NCI-H1092 treated with DMSO at 0.1 percent for 48 hours (cell line): ENCODE results near the gene AK4.

Experiments used
- DNase-seq: peaks from one replicate; lab custom pipeline; 2025; lab: John Stamatoyannopoulos, UW

AK4 gene

DNA sequence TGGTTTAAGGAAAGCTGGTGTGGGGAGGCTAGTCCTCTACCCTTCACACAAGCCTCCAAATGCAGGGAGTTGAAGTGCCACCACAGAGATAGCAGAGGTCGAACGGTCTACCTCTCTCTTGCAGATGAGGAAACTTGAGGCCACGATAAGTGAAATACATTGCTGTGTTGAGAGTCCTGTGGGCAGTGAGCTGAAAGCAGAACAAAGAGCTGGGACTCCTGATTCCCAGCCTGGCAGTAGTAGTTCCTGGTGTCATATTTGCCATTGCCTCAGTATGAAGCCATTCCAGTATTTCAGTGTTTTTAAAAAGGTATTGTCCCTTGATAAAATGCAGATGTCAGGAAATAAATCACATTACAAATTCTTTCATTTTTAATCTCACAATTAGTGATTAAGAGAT is 28.6 kb downstream of the AK4 start:
- no peak for DNase-seq

DNA sequence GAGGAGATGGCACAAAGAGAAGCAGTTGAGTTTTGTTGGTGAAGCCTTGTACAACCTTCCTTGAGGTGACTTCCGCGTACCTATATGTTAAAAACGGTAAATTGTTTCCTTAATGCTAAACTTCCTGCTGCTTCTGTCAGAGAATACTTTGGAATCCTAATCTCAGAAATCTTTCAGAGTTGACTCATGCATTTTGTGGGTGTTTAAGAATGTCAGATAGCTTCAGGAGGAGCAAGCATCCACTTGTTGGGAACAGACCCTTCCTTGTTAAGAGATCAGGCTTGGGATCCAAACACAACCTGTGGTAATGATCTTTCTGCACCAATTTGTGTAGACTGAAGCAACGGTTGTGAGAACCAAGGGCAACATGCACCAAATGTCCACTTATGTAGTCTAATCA is 29.5 kb downstream of the AK4 start:
- no peak for DNase-seq

DNA sequence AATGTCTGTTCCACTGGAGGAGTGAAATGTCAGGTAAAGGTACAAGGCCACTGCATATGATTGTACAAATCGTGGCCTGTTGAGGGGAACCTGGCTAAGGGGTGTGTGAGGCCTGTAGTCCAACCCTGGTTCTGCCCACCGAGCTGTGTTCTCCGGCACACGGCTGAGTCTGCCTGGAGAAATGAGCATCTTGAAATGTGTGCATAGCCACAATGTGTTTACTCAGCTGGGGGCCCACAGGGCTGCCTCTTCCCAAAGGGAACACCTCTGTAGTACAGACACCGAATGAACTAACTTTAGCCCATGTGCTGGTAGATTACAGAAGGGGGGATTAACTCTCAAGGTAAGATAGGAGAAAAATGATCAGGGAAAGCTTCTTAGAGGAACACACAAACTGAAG is 30.2 kb downstream of the AK4 start:
- no peak for DNase-seq

DNA sequence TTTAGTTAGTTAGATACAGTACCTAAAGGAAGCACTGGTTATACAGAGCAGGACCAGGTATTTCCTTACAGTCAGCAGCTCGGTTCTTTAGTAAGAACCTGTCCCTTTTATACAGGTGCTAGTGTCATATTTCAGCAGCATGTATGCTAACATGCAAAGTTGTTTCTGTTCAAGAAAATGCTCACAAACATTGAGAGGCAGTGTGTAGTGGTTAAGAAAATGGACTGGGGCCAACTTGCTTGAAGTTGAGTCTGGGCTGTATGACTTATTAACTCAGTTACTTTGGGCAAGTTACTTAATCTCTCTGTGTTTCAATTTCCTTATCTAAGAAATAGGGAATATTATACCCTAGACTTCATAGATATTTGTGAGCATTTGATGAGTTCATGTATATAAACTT is 31.1 kb downstream of the AK4 start:
- no peak for DNase-seq

DNA sequence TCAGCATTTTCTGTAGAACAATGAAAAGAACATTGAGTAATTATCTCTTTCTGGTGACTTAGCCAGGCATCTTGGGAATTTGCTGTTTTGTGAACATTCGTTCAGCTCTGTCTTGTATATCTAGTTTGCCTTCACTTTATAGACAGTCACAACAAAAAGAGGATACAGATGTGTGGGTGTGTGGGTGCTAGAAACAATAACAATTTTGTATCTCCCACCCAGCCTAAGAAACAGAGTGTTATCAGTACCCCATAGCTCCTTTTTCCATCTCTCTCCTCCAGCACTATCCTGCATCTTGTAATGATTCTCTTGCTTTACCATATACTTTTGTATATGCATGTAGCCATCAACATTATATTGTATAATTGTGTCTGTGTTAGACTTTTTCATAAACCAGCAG is 33.0 kb downstream of the AK4 start:
- no peak for DNase-seq

DNA sequence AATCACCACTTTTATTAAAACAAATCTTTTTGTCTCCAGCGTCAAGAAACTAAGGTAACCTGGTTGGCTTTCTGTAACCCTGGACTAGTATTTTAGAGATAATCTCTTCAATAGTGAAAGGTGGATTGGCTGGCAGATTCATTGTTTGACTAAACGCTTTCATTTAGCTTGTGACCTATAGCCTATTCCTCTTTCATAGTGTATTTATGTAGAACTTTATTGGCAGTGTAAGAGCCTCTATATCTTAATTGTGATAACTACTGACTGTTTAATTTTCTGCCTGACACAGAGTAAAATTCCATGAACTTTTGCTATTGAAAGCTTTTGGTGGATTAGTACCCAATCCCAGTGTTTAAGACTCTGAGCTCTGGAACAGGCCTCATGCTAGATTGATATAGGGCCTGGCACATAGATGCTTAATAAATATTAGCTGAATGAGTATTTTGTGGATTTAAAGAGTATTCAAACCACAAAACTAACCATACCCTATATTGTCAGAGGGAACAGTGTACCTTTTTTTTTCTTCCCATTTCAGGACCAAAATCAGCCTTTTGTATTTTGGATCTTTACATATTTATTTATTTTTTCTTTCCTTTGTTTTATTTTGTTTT is 34.8 kb downstream of the AK4 start:
- no peak for DNase-seq

DNA sequence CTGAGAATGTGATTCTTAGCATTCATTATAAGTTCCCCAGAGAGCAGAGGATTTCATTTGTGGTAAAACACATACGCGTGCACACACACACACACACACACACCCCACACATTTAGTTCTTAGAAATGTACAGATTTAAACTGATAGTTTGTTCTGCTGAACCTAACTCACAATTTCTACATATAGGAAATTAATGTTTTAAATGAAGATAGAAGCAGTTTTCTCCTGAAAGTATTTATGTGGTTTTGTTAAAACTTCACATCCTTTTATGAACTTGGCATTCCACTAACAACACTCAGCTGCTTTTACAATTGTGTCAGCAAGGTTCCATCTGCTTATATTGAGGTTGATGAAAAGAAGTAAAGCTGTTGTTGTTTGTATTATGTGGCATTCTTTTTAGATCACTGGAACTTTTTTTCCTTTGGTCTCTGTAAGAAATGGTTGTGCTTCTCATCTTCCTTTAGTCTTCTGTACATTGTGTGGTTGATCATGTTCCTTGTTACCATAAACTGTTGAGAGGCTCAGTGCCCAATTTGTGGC is 41.6 kb downstream of the AK4 start:
- DNase-seq, result no peak

DNA sequence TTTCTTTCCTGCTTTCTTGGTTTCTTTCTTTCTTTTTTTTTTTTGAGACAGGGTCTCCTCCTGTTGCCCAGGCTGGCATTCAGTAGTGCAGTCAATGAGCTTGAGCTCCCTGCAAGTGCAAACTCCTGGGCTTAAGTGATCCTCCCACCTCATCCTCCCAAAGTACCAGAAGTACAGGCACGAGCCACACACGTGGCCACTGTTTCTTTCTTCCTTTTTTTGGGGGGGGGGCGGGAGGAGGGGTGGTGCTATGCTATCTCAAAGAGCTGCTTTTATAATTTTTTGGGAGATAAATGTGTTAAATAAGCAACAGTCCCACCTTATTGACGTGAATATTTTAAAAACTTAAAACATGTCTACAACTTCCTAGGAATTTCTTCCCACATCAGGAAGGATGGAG is 42.2 kb downstream of the AK4 start:
- no peak for DNase-seq

DNA sequence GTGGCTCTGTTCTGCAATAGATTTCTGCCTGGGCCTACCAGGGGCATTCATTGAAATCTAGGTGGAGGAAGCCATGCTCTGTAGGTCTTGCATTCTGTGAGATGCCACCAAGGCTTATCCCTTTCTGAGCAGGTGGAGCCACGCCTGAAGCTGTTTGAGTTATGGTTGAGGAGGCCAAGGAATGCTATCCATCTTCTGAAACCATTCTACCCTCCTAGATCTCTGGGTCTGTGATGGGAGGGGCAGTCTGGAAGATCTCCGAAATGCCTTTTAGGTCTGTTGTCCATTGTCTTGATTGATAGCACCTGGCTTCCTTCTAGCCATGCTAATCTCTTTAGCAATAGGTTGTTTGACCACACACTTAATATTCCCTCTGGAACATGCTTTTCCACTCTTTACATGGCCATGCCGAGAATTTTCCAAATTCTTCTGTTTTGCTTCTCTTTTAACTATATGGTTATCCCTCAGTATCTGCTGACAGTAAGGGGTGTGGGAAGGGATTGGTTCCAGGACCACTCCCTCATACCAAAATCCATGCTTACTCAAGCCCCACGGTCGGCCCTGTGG is 45.2 kb downstream of the AK4 start:
- no peak for DNase-seq

DNA sequence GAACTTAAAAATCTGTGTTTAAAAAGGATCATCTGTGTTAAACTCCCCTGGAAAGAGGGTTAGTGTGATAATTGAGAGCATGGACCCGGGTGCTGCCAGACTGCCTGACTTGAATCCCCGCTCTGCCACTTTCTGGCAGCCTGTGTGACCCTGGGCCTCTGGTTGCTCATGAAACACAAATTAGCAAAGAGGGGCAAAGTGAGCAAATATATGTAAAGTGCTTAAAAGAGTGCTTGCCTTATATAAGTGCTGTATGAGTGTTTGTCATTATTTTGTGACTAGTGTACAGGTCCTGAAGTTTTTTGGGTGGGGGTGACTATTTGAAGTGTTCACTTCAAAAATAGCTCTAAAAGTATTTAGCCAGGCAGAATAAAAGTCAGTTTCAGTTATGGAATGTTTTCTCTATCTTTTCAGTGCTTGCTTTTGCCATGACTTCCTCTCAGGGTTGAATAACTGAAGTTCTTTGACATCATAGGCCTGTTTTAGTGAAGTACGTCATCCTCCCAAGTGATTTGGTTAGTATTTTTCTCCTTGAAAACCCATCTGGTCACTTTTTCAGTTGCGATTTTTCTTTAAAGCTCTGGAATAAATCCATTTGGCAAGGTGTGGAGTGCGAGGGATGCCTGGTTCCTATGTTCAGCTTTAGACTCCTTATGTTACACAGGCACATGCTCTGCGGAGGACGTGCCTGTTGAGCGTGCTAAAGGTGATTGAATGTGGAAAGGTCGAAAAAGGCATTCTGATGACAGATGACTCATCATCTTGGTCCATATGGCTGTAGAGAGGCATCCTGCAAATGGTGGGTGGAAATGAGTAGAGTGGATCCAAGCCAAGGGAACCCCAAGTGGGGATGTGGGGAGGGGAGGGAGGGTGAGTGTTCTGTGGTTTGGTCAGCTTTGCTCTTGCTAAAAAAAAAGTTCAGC is 47.8 kb downstream of the AK4 start:
- DNase-seq, result no peak

DNA sequence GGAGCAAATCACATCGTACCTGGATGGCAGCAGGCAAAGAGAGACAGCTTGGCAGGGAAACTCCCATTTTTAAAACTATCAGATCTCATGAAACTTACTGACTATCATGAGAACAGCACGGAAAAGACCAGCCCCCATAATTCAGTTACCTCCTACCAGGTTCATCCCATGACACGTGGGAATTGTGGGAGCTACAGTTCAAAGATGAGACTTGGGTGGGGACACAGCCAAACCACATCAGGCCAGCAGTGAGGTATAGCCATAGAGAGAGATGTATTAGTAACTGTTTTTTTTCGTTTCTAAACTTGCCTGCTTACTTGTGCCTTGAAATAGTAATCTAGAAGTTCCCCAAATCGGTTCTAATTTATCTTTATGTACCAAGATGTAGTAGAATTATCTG is 48.9 kb downstream of the AK4 start:
- DNase-seq, result no peak

DNA sequence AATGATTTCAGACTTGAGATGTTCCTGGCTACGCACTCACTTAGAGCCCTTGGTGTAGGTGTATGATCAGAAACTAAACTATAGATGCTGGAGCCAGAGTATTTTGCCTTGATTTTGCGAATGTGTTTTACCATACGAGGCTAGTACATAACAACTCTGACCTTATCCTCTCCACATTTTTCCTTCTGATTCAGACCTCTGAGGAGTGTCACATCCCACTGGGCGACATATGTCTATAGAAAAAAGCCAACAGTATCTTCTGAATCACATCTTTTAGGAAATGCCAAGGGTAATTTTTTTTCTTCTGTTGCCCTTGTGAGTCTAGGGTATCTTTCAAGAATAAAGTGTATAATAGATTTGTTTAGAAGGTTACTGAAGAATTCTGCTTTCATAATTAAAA is 49.6 kb downstream of the AK4 start:
- DNase-seq, result no peak

DNA sequence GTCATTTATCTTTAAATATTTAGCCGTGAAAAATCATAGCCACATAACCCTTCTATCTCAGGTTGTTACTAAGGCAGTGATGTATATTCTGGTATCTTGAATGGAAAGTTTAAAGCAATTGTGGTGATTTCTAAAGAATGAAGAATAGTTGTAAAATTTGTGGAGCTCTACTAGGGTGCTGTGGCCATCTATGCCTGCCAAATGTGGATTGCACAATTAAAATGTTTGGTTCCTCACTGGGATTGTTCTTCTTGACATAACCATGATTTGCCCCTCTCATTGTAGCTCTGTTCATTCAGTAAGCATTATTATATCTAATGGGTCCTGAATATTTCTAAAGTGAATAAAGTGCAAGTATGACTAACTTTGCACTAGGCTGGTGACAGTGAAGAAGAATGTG is 50.1 kb downstream of the AK4 start:
- DNase-seq, result no peak

DNA sequence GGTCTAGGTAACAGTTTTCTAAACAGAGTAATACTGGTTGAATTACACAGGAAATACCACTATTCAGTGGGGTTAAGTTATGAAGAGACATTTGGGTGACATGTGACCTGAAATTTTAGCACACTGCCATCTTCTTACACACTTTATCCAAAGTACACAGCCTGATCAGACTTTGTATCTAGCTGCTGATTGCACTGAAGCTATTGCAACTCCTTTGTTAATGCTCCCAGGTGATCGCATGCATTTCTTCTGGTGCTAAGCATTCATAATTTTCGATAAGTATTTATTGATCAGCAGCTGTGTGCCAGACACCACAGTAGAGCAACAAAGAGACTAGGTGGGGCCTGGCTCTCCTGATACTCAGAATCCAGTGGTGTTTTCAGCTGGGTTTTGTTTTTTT is 52.4 kb downstream of the AK4 start:
- DNase-seq, result no peak

DNA sequence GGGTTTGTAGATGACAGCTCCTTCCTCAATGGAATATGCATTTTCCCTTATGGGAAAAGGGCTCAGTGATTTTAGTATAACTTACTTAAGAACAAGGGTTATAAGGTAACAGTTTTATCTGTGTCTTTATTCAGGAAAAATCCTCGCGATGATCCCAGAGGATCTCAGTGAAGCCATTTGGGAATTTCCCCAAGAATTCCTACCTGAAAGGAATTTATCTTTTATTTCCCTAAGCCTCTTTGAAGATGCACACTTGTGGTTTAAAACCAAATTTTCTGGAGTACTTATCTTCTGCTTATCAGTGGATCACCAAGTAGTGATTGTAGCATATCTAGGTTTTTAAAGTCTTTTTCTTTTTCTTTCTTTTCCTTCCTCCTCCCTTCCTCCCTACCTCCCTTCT is 58.8 kb downstream of the AK4 start:
- no peak for DNase-seq

DNA sequence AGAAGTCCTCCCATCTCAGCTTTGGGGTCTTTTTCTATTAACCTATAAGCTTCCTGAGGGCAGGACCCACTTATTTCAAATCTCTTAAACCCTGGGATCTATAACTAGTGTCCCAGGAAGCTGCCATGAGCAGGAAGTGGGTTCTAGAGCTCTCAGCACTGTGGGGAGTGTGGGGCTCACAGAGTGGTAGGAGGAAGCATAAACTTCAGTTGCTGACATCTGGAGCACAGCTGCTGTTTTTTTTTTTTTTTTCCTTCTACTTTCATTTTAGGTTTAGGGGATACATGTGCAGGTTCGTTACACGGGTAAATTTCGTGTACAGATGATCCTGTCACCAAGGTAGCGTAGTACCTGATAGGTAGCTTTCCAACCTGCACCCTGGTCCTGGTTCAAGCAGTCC is 59.3 kb downstream of the AK4 start:
- DNase-seq, result no peak

DNA sequence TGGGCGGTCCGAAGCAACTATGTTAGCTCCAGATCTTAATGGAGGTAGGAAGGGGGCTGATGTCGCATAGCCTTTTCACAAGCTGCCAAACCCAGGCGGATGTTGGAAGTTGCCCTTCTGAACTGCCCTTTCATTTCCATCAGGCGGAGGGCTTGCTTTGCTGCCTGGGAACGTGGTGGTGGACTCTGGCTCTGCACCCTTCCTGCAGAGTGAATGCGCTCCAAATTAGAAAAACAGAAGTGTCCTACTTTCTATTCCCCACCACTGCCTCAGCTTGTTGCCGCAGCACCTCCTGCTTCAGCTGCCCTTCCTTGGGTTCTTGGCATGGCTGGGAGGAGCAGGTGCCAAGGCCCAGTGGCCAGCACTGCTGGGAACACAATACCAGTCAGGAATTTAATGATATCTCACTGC is 60.6 kb downstream of the AK4 start:
- DNase-seq, result no peak

DNA sequence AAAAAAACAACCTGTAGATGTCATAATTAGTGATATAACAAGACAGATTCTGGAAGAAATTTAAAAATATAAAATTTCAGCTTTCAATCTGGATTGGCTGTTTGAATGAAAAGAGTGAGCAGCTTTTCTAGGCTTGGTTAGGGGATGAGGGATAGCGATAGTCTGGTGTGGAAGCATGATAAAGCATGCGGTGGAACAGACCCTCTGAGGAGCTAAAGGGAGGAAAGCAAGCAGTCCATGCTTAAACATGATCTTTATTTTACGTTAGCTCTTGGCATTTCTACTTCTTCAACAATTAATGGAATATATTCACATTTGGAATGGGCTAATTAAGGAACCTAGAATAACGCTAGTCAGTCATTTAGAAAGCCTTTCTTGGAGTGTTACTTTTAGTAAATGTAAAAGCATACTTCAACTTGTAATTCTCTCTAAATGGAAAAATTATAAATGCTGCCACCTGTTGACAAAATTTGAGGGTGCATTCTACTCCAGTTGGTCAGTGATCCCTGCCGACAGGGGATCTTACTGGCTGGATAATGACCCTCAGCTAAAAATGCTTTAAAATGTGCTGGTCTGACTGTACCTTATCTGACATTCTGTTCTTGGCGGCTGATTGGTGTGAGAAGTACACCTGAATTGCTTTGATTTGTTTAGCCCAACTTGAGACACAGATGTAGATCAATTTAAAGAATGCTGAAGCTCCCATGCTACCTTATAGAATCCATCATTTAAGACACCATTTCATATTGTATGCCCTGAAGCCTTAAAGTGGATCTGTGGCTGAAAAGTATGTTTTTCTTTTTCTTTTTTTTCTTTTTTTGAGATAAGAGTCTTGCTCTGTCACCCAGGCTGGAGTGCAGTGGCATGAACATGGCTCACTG is 61.2 kb downstream of the AK4 start:
- DNase-seq, result peak; percentile 9

DNA sequence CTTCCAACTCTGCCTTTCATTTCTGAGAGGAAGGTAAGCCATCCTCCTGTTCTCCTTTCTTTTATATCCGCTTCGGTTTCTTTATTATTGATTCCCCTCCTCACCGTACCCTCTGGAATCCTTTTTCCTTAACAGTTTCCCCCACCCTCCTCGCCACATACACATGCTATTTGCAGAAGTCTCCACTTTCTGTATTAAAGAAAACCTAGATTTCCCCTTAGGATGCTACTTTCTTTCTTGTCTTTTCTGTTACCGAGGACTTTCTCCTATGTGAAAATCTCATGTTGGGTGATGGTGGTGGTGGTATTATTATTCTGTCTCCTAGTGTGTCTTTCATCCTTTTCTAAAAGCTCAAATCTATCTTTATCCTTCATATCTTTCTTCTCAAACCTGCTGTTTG is 62.3 kb downstream of the AK4 start:
- DNase-seq, result no peak

DNA sequence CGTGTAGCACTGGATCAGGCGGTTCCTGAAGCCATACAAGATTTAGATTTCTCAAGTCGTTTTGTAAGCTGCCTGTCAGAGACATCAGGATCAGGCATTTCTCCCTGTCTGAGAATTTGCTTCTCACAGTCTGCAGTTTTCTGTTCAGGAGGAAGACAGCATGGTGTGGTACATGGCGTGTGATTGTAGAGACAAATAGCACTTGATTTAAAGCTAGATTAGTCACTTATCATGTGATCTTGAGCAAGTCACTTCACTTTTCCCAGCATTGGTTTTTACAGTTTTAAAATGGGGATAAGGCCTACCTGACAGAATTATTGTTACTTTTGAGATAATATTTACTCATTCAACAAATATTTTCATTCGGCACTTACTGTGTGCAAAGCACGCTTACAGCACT is 63.3 kb downstream of the AK4 start:
- DNase-seq, result no peak

DNA sequence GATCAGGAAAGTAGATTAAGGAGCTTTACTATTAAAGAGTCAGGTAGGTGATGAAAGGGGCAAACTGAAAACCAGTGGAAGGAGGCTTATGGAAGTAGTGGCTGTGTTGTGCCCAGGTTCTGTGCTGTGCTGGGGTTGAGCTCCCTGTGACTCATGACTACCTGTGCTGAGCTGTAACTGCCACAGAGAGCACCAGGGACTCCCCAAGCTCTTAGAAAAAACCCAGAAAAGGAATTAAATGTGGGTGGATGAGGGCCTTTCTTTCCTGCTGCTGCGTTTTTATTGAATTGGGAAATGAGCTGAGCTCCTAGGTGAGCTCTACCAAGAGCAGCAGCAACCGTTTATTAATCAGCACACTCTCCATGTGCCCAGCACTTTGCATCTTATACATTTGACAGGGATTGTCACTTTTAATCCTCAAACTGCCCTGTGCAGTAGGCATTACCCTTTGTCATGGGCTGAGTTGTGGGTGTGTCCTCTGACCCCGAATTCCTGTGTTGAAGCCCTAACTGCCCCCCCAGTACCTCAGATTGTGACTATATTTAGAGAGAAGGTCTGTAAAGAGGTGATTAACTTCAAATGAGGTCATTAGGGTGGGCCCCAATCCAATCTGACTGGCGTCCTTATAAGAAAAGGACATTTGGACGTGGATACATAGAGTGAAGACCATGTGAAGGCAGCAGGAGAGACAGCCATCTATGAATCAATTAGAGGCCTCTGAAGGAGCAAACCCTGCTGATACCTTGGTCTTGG is 65.4 kb downstream of the AK4 start:
- DNase-seq, result no peak
